ENCODE data around the gene FAM184A. TPM values are rescaled to one million over a fixed set of nuclear protein-coding genes. Genes with fewer than 3 reads are reported as not detected.

The FAM184A gene
- total and polyA plus RNA-seq, 10 of the 15 experiments (the other 5 are each of a cell fraction or from before 2014, with no cell fraction given): 0.15 to 0.23 TPM; not detected in 8

- ATAC-seq (no peak), DNase-seq (ENCODE audit: low read depth, low spot score) (no peak), FAIRE-seq (no peak)
- 76% methylated on average over 8 of the region's 8 CpGs for WGBS (ENCODE audit: insufficient coverage, insufficient replicate concordance, low lambda C conversion rate, missing lambda C conversion rate)
- Histone ChIP-seq H3K27ac (ENCODE audit: control insufficient read depth, insufficient read depth) (no peak overlapping the region), H3K27me3 (replicated peaks in 1 of 2; ENCODE audit: control insufficient read depth in 2 of 2, insufficient read depth in 2 of 2, low read length in 1 of 2) (no peaks in the 10 kb centered on the region), H3K4me1 (ENCODE audit: control insufficient read depth, insufficient read depth, low read length) (peaks cover 5% of the 10 kb centered on the region; the same call in 1 of the 2 replicates), H3K4me3 (no peak overlapping the region), H3K79me2 (ENCODE audit: control insufficient read depth, insufficient read depth, low read length) (no peaks in the 10 kb centered on the region), H4K20me1 (ENCODE audit: control insufficient read depth, insufficient read depth) (no peaks in the 10 kb centered on the region), H2AFZ (ENCODE audit: control insufficient read depth, low read depth, low read length) (no peak overlapping the region), H3K9me3 (replicated peaks; ENCODE audit: control insufficient read depth, insufficient read depth, low read length) (no peaks in the 10 kb centered on the region), H3K36me3 (ENCODE audit: control insufficient read depth in 2 of 2, insufficient read depth in 2 of 2, low read length in 1 of 2) (no peaks in the 10 kb centered on the region), H3K9ac (ENCODE audit: control insufficient read depth, insufficient read depth, low read length) (no peak overlapping the region), H3K4me2 (ENCODE audit: control insufficient read depth, insufficient read depth) (no peak overlapping the region)
- in situ Hi-C loops (cut with MboI): no loop called here
- RAD21 ChIA-PET (ENCODE audit: unreplicated experiment): no interaction called here
- POLR2A ChIA-PET: no interaction called here
- BruUV-seq (replicated peaks): no TSS peak
- SMC1A ChIA-PET (ENCODE audit: uncharacterized antibody, unreplicated experiment): no interaction called here
- intact Hi-C loops (cut with micrococcal nuclease; ENCODE audit: unreplicated experiment): no loop called here
- CTCF ChIA-PET: no interaction called here
- TF ChIP-seq NFIC (IDR thresholded peaks at IDR 0.05; ENCODE audit: low read depth, low read length) (no peak), KDM1A (IDR thresholded peaks at IDR 0.05; ENCODE audit: borderline replicate concordance) (no peak), IRF4 (IDR thresholded peaks at IDR 0.05; ENCODE audit: low read depth, low read length) (no peak), MTA3 (IDR thresholded peaks at IDR 0.05; ENCODE audit: borderline replicate concordance, low read length) (no peak)
Measured at GRCh38 chr6:119040229-119040628, 38.2 kb downstream of the FAM184A start.

GRCh38 chr6:119037941-119038623, 40.4 kb downstream of the FAM184A start:
- WGBS (ENCODE audit: insufficient coverage, insufficient replicate concordance, low lambda C conversion rate, missing lambda C conversion rate): 35% methylated on average over 4 of the region's 4 CpGs
- H3K4me2 ChIP-seq (ENCODE audit: control insufficient read depth, insufficient read depth): no peak overlapping the region
- ChIA-PET SMC1A (ENCODE audit: uncharacterized antibody, unreplicated experiment) (interaction anchor here (0.7 kb wide), 1 partner anchor 219 kb away, joined by 4 read pairs; no protein-coding TSS in a partner anchor), POLR2A (no interaction called here), RAD21 (ENCODE audit: unreplicated experiment) (no interaction called here), CTCF (no interaction called here)
- FAIRE-seq (no peak), DNase-seq (ENCODE audit: low read depth, low spot score) (no peak), ATAC-seq (no peak)
- H3K79me2 ChIP-seq (ENCODE audit: control insufficient read depth, insufficient read depth, low read length): no peaks in the 10 kb centered on the region
- no TSS peak for BruUV-seq (replicated peaks)
- in situ Hi-C loops (cut with MboI) (no loop called here), intact Hi-C loops (cut with micrococcal nuclease; ENCODE audit: unreplicated experiment) (no loop called here)
- no peaks in the 10 kb centered on the region for H3K9me3 ChIP-seq (replicated peaks; ENCODE audit: control insufficient read depth, insufficient read depth, low read length)
- no peaks in the 10 kb centered on the region for H4K20me1 ChIP-seq (ENCODE audit: control insufficient read depth, insufficient read depth)
- H3K9ac ChIP-seq (ENCODE audit: control insufficient read depth, insufficient read depth, low read length): no peak overlapping the region
- H3K36me3 ChIP-seq (ENCODE audit: control insufficient read depth in 2 of 2, insufficient read depth in 2 of 2, low read length in 1 of 2): no peaks in the 10 kb centered on the region
- H3K27ac ChIP-seq (ENCODE audit: control insufficient read depth, insufficient read depth): no peak overlapping the region
- H3K4me1 ChIP-seq (ENCODE audit: control insufficient read depth, insufficient read depth, low read length): no peaks in the 10 kb centered on the region
- H3K27me3 ChIP-seq (replicated peaks in 1 of 2; ENCODE audit: control insufficient read depth in 2 of 2, insufficient read depth in 2 of 2, low read length in 1 of 2): no peaks in the 10 kb centered on the region
- H3K4me3 ChIP-seq: no peak overlapping the region
- no peak overlapping the region for H2AFZ ChIP-seq (ENCODE audit: control insufficient read depth, low read depth, low read length)
- TF ChIP-seq SREBF1 (IDR thresholded peaks at IDR 0.05; ENCODE audit: low read length) (no peak), TCF7 (IDR thresholded peaks at IDR 0.05; ENCODE audit: borderline replicate concordance) (no peak), FOXM1 (IDR thresholded peaks at IDR 0.05; ENCODE audit: low read depth, low read length) (no peak), KAT2A (conservative IDR thresholded peaks at IDR 0.05; ENCODE audit: control insufficient read depth, low read depth, low read length) (no peak), ETV6 (conservative IDR thresholded peaks at IDR 0.05 in 1 of 2, IDR thresholded peaks at IDR 0.05 in 1 of 2; ENCODE audit: borderline replicate concordance in 1 of 2, low read depth in 1 of 2) (no peak), NFYA (IDR thresholded peaks at IDR 0.05; ENCODE audit: borderline replicate concordance, low read depth, low read length) (no peak), RB1 (IDR thresholded peaks at IDR 0.05; ENCODE audit: borderline replicate concordance) (no peak), MYB (IDR thresholded peaks at IDR 0.05; ENCODE audit: borderline replicate concordance, low read depth, low read length) (no peak), USF1 (IDR thresholded peaks at IDR 0.05; ENCODE audit: borderline replicate concordance, extremely low read length, insufficient read depth, low read depth, low read length) (no peak), SREBF2 (IDR thresholded peaks at IDR 0.05; ENCODE audit: low read length) (no peak), IKZF2 (IDR thresholded peaks at IDR 0.05) (no peak), BACH1 (IDR thresholded peaks at IDR 0.05; ENCODE audit: borderline replicate concordance) (no peak), RUNX3 (IDR thresholded peaks at IDR 0.05; ENCODE audit: low read length) (no peak), PKNOX1 (IDR thresholded peaks at IDR 0.05) (no peak)

All from GM12878 (cell line).